ENCODE measurements around the gene PDE6D.

GRCh38 chr2:231707927-231708772 lies 72.9 kb downstream of the PDE6D start, which contains the start of gene PTMA:
- TF ChIP-seq CTCF (IDR thresholded peaks at IDR 0.05) = peak in 3 of 6 experiments; percentile 17 to 29 (median 18)
- TF ChIP-seq POLR2A (IDR thresholded peaks at IDR 0.05) = peak; percentile 3 to 99 (median 82)
